D721Med (cell line): ENCODE data around the gene SPDYC.

Experiments
- DNase-seq: peaks from one replicate; pipeline ENCODE4 v3.0.0; 2011; ENCODE audit warnings: low spot score; ENCODE audit not compliant: insufficient read length
- FAIRE-seq: peaks from 2 replicates; lab custom pipeline; 2011; peaks lifted over from hg19 to GRCh38; lab: Jason Lieb, UNC
- TF ChIP-seq, protein P1 (sequence below): IDR thresholded peaks from 2 replicates; pipeline ENCODE4 v1.5.1; 2012; ENCODE audit warnings: mild to moderate bottlenecking, control low read depth; ENCODE audit not compliant: insufficient read depth; ENCODE audit errors: missing control alignments

Gene SPDYC

DNA sequence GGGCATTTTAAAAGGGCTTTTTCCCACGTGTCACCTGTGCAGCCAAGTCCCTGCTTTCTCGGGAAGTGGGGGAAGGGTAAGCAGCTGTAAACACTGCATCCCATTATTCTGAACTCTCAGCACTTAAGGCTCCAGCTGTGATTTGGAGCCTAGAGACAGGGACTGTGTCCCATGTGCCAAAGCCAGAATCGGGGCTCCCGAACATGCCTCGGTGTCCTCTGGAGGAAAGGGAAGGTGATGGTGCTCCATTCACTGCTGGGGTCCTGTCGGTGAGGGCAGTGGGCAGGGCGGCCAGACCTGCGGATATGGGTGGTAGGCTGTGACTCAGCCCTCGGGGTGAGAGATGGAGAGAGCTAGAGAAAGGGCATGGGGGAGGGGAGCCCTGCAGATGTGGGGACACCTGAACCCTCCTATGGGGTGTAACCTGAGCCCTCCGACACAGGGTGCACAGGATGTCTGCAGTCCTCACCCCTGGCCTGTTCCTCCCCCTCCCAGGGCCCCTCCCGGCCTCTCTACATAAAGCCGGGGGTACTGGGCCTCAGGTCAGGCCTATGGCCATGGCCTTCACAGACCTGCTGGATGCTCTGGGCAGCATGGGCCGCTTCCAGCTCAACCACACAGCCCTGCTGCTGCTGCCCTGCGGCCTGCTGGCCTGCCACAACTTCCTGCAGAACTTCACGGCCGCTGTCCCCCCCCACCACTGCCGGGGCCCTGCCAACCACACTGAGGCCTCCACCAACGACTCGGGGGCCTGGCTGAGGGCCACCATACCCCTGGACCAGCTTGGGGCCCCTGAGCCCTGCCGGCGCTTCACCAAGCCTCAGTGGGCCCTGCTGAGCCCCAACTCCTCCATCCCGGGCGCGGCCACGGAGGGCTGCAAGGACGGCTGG, 43.5 kb downstream of the SPDYC start:
- TF ChIP-seq, protein P1, sequence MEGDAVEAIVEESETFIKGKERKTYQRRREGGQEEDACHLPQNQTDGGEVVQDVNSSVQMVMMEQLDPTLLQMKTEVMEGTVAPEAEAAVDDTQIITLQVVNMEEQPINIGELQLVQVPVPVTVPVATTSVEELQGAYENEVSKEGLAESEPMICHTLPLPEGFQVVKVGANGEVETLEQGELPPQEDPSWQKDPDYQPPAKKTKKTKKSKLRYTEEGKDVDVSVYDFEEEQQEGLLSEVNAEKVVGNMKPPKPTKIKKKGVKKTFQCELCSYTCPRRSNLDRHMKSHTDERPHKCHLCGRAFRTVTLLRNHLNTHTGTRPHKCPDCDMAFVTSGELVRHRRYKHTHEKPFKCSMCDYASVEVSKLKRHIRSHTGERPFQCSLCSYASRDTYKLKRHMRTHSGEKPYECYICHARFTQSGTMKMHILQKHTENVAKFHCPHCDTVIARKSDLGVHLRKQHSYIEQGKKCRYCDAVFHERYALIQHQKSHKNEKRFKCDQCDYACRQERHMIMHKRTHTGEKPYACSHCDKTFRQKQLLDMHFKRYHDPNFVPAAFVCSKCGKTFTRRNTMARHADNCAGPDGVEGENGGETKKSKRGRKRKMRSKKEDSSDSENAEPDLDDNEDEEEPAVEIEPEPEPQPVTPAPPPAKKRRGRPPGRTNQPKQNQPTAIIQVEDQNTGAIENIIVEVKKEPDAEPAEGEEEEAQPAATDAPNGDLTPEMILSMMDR: no peak
- FAIRE-seq (no peak), DNase-seq (no peak)

DNA sequence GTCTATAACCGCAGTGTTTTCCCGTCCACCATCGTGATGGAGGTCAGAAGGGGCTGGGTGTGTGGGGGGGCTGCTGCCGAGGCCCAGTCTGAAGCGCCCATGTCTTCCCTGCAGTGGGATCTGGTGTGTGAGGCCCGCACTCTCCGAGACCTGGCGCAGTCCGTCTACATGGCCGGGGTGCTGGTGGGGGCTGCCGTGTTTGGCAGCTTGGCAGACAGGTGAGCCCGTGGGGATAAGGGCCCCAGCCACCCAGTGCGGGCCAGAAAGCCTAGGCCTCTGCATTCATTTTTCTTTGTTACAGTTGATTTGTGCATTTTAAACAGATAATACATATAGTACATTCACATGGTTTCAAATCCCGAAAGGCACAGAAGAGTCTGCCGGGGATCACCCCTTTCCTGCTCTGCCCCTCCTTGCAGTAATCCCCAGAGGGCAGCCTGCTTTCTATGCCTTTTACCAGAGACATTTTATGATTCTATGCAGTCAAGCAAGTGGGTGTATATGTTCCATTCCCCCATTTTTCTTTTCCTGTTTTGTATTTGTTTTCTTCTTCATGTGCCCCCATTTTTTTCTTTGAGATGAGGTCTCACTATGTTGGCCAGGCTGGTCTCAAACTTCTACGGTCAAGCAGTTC, 44.3 kb downstream of the SPDYC start:
- TF ChIP-seq, protein P1: no peak
- FAIRE-seq (no peak), DNase-seq (no peak)

DNA sequence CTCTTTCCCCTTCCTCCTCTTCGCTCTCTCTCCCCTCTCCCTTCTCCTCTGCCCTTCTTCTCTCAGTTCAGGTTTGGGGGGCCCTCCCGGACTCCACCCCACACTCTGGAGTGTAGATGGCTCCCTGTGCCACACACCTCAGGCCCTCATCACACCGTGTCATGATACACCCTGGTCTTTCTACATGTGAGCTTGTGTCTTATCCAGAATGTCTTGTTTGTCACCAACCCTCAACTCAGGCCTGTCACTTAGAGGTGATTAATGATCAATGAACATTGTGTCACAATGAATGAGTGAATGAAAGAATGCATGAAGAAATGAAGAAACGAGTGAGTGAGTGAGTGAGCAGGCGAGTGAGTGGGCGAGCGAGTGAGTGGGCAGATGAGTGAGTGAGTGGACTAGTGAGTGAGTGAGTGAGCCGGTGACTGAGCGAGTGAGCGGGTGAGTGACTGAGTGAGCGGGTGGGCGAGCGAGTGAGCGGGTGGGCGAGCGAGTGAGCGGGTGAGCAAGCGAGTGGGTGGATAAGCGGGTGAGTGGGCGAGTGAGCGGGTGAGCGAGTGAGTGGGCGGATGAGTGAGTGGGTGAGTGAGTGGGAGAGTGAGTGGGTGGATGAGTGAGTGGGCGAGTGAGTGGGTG, 45.5 kb downstream of the SPDYC start:
- no peak for FAIRE-seq
- no peak for DNase-seq
- TF ChIP-seq, protein P1: no peak

DNA sequence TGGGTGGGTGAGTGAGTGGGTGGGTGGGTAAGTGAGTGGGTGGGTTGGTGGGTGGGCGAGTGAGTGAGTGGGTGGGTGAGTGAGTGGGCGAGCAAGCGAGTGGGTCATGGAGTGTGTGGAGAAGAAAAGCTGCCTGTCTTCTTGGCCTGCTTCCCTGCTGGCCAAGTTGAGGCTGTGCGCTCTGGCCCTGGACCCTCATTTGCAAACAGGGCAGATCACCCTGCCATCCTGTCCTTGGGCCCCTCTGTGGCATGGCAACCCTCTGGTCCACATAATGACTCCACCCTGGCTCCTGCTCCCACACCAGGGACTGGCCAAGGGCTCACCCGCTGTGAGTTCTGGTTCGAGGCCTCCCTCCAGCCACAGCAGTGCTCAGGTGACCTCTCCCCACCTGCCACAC, 46.8 kb downstream of the SPDYC start:
- no peak for DNase-seq
- FAIRE-seq: no peak
- TF ChIP-seq, protein P1: no peak

DNA sequence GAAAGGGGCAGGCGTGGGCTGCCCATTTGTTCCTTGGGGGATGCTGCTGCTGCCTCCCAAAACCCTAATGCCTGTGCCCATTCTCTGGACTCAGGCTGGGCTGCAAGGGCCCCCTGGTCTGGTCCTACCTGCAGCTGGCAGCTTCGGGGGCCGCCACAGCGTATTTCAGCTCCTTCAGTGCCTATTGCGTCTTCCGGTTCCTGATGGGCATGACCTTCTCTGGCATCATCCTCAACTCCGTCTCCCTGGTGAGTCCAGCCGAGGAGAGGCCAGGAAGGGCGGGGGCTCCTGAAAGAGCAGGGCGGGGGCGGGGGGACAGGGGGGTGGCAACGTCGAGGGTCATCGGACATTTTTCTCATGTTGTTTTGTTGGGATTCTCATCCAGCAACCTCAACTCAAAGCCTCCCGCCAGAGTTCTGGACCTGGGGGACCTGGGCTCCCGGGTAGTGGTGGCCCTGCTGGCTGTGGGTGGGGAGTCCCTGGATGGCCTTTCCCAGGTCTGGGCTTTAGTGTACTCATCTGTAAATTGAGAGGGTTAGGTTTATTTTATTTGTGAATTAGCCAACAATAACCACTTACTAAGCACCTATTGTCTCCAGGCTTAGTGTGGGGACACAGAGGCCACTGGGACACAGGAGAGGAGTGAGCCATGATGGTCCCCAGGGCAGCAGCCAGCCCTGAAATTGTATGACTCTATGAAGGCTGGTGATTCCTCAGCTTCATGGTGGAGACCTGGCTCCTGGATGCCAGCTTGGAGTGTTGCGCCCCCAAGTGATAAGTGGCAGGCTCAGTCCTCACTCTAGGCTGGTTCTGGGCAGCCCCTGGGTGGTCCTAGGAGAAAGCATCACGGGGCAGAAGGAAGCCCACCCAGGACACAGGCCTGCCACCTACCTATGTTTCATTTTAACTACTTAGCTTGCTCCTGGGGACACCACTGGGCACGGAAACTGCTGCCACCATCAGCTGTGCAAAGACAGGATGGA, 47.7 kb downstream of the SPDYC start:
- no peak for DNase-seq
- FAIRE-seq: no peak
- TF ChIP-seq, protein P1: peak; percentile 12

DNA sequence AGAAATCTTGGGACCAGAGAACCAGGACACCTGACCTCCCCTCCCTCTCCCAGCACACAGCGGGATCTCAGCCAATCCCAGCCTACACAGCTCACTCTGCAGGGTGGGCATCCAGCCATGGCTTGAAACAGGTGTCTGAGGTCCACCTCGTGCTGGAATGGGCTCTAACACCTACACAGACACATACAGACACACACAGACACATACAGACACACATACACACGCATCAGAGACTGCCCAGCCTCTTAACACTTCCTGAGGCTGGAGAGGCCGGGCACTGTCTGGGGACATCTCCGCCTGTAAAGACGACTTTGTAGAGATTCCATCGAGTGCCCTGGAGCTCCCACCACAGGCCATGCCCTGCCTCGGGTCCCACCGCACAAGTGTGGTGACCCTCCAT, 48.4 kb downstream of the SPDYC start:
- TF ChIP-seq, protein P1: no peak
- FAIRE-seq (no peak), DNase-seq (no peak)
